Prostate gland (tissue), 2 donors: ENCODE results near the gene SLIT3. TPM values are rescaled to one million over a fixed set of nuclear protein-coding genes. Genes with fewer than 3 reads are reported as not detected.

Experiments used
- DNase-seq: peaks from one replicate; pipeline ENCODE4 v3.0.0-alpha.2; 2019; ENCODE audit warnings: low spot score
- H3K27ac ChIP-seq, 2 donors: fragments of 200-600 bp; sonication (generic); 2 replicates each; pipeline ENCODE4 v1.5.1; 2017 to 2019
- H3K27me3 ChIP-seq: fragments of 200-600 bp; sonication (generic); replicated peaks from 2 replicates; pipeline ENCODE4 v1.5.1; 2019; ENCODE audit not compliant: insufficient read depth
- H3K36me3 ChIP-seq, 2 donors: fragments of 200-600 bp; sonication (generic); 1 replicate in 1 of 2; 2 replicates in 1 of 2; pipeline versions ENCODE4 v1.5.1 to v1.8.1; 2017 to 2019
- H3K4me1 ChIP-seq: fragments of 200-600 bp; sonication (generic); replicated peaks from 2 replicates; pipeline ENCODE4 v1.5.1; 2019
- H3K4me3 ChIP-seq, 2 donors: fragments of 200-600 bp; sonication (generic); 2 replicates each; pipeline ENCODE4 v1.5.1; 2017 to 2019
- H3K9me3 ChIP-seq: fragments of 200-600 bp; sonication (generic); 2 replicates; pipeline ENCODE4 v1.5.1; 2017
- POLR2A ChIP-seq: fragments of 450-650 bp; IDR thresholded peaks from one replicate; pipeline ENCODE4 v1.6.1; 2016; ENCODE audit warnings: antibody characterized with exemption, mild to moderate bottlenecking
- POLR2AphosphoS5 ChIP-seq: sonication (generic); formaldehyde crosslinking; IDR thresholded peaks from one replicate; pipeline ENCODE4 v1.6.1; 2017; ENCODE audit warnings: antibody characterized with exemption
- WGBS: methylation state at CpG from one replicate; pipeline ENCODE4 v1.1.5; 2018; 5-methylcytosine and 5-hydroxymethylcytosine counted together
- intact Hi-C: fragments of 100-400 bp; cut with DNase I; formaldehyde crosslinking; loops from one replicate; pipeline ENCODE4 v1.14.2; 2022
- total RNA-seq, 2 donors: library from RNA; depleted of rRNA; stranded (reverse); fragments of >200 nt; gene quantifications; one replicate each; pipeline ENCODE4 v1.1.0, GENCODE V29; 2016
- TF ChIP-seq, protein P1 (sequence below), 4 experiments: fragments of 200-600 bp in 2 of 4; fragments of 450-650 bp in 2 of 4; sonication (generic) in 2 of 4; IDR thresholded peaks; 1 replicate in 3 of 4; 2 replicates in 1 of 4; pipeline ENCODE4 v1.5.1; 2016 to 2019; ENCODE audit warnings: antibody characterized with exemption in 4 of 4, mild to moderate bottlenecking in 2 of 4, moderate library complexity in 2 of 4

Gene SLIT3
- total RNA-seq, 2 donors from 2014 or later, result 8.3 TPM

DNA sequence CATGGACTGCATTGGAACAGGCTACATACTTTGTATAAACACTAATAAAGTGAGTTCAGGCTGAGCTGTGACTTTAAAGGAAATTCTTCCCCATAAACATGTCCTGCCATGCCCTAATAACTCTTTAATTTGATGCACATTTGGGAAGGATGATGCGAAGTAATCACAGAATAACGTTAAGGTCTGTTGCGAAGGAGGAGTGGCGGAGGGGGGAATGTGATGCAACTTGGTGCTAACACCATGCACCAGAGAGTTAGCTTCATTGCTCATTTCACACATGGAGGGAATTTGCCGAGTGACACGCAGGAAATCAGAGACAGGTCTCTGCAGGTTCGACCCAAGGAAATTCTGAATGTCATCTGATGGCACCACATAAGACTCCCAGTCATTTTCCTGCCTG is 32.9 kb downstream of the SLIT3 start:
- TF ChIP-seq POLR2AphosphoS5, result peak; percentile 40
- TF ChIP-seq POLR2A, result no peak
- Histone ChIP-seq H3K4me1 (peaks cover 3% of the 10 kb centered on the region), H3K27me3 (no peaks in the 10 kb centered on the region), H3K9me3 (no peaks in the 10 kb centered on the region), H3K36me3 (no peaks in the 10 kb centered on the region), H3K27ac (no peak overlapping the region), H3K4me3 (no peak overlapping the region)
- 22% methylated on average over 7 of the region's 7 CpGs for WGBS
- intact Hi-C loops, result no loop called here
- DNase-seq, result no peak

DNA sequence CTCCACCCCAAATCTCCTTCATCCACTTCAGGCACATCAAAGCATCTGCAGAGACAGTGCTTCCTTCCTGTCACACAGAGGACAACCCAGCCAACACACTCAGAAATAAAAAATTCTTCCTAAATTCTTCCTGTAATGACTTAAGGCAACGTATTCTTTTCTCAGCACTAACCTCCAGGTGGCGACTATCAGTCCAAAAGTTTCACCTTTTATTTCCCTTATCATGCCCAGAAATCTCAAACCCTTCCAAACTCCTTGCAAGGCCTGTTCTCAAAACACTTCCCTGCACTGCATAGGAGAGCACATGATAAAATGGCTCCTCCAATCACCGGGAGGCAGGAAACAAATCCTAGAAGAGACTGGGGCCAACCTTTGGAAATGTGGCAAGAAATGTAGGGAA is 35.1 kb downstream of the SLIT3 start:
- H3K27ac ChIP-seq, result no peak overlapping the region
- DNase-seq, result no peak
- 73% methylated on average over 3 of the region's 3 CpGs for WGBS
- no peaks in the 10 kb centered on the region for H3K36me3 ChIP-seq
- no peak overlapping the region for H3K4me3 ChIP-seq
- intact Hi-C loops, result no loop called here
- peaks cover 3% of the 10 kb centered on the region for H3K4me1 ChIP-seq
- no peak for TF ChIP-seq POLR2AphosphoS5
- no peaks in the 10 kb centered on the region for H3K27me3 ChIP-seq
- no peaks in the 10 kb centered on the region for H3K9me3 ChIP-seq

DNA sequence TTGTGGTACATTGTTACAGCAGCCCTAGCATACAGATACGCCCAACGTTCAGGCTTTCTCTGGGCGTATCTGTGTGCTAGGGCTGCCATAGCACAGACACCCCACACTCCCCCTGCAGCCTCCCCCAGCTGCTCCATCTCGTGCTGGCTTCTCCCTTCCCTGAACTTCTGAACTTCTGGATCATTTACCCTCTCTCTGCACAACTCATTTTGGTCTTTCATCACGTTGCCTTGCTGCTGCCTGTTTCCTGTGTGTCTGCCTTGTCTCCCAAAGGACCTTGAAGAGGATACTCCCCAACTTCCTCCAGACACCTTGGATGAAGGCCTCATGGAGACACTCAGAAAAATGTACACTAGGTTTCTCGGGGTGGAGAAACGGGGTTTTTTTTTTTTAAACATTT is 37.3 kb downstream of the SLIT3 start:
- DNase-seq, result no peak
- peaks cover 3% of the 10 kb centered on the region for H3K4me1 ChIP-seq
- no peak overlapping the region for H3K4me3 ChIP-seq
- H3K36me3 ChIP-seq, result no peaks in the 10 kb centered on the region
- no peak for TF ChIP-seq POLR2A
- TF ChIP-seq, protein P1, sequence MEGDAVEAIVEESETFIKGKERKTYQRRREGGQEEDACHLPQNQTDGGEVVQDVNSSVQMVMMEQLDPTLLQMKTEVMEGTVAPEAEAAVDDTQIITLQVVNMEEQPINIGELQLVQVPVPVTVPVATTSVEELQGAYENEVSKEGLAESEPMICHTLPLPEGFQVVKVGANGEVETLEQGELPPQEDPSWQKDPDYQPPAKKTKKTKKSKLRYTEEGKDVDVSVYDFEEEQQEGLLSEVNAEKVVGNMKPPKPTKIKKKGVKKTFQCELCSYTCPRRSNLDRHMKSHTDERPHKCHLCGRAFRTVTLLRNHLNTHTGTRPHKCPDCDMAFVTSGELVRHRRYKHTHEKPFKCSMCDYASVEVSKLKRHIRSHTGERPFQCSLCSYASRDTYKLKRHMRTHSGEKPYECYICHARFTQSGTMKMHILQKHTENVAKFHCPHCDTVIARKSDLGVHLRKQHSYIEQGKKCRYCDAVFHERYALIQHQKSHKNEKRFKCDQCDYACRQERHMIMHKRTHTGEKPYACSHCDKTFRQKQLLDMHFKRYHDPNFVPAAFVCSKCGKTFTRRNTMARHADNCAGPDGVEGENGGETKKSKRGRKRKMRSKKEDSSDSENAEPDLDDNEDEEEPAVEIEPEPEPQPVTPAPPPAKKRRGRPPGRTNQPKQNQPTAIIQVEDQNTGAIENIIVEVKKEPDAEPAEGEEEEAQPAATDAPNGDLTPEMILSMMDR (IDR thresholded peaks at IDR 0.05), result no peak
- no peak for TF ChIP-seq POLR2AphosphoS5
- no peaks in the 10 kb centered on the region for H3K9me3 ChIP-seq
- WGBS, result 79% methylated on average over 7 of the region's 7 CpGs
- intact Hi-C loops, result no loop called here
- H3K27me3 ChIP-seq, result no peaks in the 10 kb centered on the region
- no peak overlapping the region for H3K27ac ChIP-seq

DNA sequence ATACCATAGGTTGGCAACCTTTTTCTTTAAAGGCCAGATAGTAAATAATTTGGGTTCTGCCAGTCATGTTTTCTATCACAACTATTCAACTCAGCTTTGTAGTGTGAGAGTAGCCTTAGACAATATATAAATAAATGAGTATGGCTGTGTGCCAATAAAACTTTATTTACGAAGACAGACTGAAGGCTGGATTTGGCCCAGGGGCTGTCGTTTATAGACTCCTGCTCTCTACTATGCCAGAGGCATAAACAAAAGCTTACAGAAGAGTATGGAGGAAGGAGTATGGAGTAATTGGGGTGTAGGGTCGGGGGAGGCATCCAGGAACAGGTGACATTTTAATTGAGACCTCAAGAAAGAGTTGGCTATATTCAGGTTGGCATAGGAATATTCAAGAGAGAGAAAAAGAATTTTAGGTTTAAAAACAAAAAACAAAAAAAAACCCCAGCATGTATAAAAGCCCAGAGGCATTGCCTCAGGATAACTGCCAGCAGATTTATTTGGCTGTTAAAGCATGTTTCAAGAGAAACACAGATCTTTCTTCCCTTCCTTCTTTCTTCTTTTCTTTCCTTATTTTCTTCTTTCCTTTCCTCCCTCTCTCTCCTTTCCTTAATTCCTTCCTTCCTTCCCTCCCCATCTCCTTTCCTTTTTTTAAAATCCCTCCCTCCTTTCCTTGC is 39.9 kb downstream of the SLIT3 start:
- Histone ChIP-seq H3K36me3 (no peaks in the 10 kb centered on the region), H3K9me3 (no peaks in the 10 kb centered on the region), H3K27me3 (no peaks in the 10 kb centered on the region), H3K27ac (no peak overlapping the region), H3K4me1 (no peaks in the 10 kb centered on the region), H3K4me3 (no peak overlapping the region)
- no peak for DNase-seq
- WGBS, result 36% methylated on average over 3 of the region's 3 CpGs
- TF ChIP-seq POLR2A (no peak), POLR2AphosphoS5 (no peak)
- TF ChIP-seq, protein P1 (IDR thresholded peaks at IDR 0.05), result no peak
- intact Hi-C loops, result no loop called here

DNA sequence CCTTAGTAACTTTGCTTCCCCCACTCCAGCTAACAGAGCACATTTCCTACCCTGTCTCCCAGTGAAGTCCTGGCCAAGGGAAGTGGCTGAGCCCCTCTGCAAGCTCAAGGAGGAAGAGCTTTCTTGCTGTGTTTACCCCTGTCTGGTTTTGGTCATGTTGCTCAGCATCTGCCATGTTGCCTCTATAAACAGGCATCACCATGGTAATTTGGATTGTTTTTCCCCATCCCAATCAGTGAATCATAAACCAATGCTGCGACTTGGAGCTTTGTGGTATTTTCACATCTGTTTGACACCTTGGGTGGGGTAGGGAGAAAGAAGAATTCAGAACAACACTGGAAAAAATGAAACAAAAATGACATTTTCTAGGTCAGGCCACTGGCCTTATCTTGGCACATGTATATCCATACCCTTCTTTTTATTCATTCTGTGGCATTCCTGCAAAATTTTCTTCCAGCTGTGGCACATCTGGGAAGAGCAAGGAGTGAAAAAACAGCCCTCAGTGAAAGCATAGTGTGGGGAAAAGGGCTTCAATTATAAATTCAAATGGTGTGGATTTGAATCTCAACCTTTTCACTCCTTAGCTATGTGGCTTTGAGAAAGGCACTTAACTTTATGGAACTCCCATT is 42.5 kb downstream of the SLIT3 start:
- H3K27me3 ChIP-seq, result no peaks in the 10 kb centered on the region
- no peaks in the 10 kb centered on the region for H3K4me1 ChIP-seq
- no peaks in the 10 kb centered on the region for H3K36me3 ChIP-seq
- DNase-seq, result no peak
- intact Hi-C loops, result no loop called here
- 77% methylated on average over 1 of the region's 1 CpG for WGBS
- H3K4me3 ChIP-seq, result no peak overlapping the region
- H3K27ac ChIP-seq, result no peak overlapping the region
- no peaks in the 10 kb centered on the region for H3K9me3 ChIP-seq
- no peak for TF ChIP-seq POLR2AphosphoS5
- TF ChIP-seq, protein P1 (IDR thresholded peaks at IDR 0.05), result no peak
- TF ChIP-seq POLR2A, result no peak

DNA sequence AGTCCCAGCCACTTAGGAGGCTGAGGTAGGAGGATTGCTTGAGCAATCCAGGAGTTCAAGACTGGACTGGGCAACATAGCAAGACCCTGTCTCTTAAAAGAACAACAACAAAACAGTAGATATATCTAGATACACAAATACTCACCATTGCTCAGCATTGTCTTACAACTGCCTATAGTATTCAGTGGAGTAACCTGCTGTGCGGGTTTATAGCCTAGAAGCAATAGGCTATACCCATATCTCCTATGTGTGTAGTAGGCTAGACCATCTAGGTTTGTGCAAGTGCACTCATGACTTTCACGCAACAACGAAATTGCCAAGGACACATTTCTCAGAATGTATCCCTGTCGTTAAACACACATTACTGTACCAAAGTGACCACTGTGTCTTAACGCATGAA is 44.7 kb downstream of the SLIT3 start:
- H3K9me3 ChIP-seq, result no peaks in the 10 kb centered on the region

More for the DNA sequence above, 44.7 kb downstream of the SLIT3 start:
- intact Hi-C loops, result no loop called here
- no peaks in the 10 kb centered on the region for H3K36me3 ChIP-seq
- no peak for DNase-seq
- H3K4me3 ChIP-seq, result no peak overlapping the region
- H3K27me3 ChIP-seq, result no peaks in the 10 kb centered on the region
- no peak overlapping the region for H3K27ac ChIP-seq
- WGBS, result 97% methylated on average over 5 of the region's 5 CpGs
- no peaks in the 10 kb centered on the region for H3K4me1 ChIP-seq
- no peak for TF ChIP-seq POLR2AphosphoS5
- TF ChIP-seq POLR2A, result no peak
- TF ChIP-seq, protein P1 (IDR thresholded peaks at IDR 0.05), result no peak
